K562 (cell line): Measurements from ENCODE around the gene HES5. TPM values are rescaled to one million over a fixed set of nuclear protein-coding genes. Genes with fewer than 3 reads are reported as not detected.
A peak's percentile ranks its signal among the peaks of the same experiment; 100 is the strongest.

Source experiments
- ATAC-seq: fragments of 200-7000 bp; cut with Tn5 transposase; 3 replicates; pipeline ENCODE4 v1.9.1; 2020; ENCODE audit warnings: moderate library complexity
- BruUV-seq: library from RNA; stranded (reverse); fragments of 400-500 nt; replicated peaks from 2 replicates; lab custom pipeline; 2021; lab: Mats Ljungman, UMichigan
- CTCF ChIA-PET: fragments of 300-600 bp; formaldehyde crosslinking; extraction: SDS; loops from one replicate; lab custom pipeline; 2021; ENCODE audit warnings: low intra/inter-chr PET ratio; lab: Yijun Ruan, JAX
- POLR2A ChIA-PET: fragments of 300-600, 350-650 bp; sonication (Branson Sonifier 250); formaldehyde crosslinking; extraction: SDS; loops from one replicate; lab custom pipeline; 2021; ENCODE audit warnings: antibody characterized with exemption, inconsistent platforms; lab: Yijun Ruan, JAX
- DNase-seq, 4 experiments: peaks; one replicate each; pipeline versions ENCODE4 v3.0.0 to v3.0.0-alpha.2; 2011 to 2018; ENCODE audit warnings: low spot score in 3 of 4, mixed read lengths in 3 of 4; ENCODE audit errors: extremely low read depth in 1 of 4
- FAIRE-seq: peaks from 2 replicates; lab custom pipeline; 2011; peaks lifted over from hg19 to GRCh38; lab: Jason Lieb, UNC
- H2AFZ ChIP-seq: 2 replicates; pipeline ENCODE4 v1.6.0; 2011; ENCODE audit warnings: low read depth, low read length, control low read depth, inconsistent platforms
- H3K27ac ChIP-seq: fragments of 200-600 bp; 3 replicates; pipeline ENCODE4 v1.8.0; 2011; ENCODE audit warnings: low read depth, mild to moderate bottlenecking, control low read depth, inconsistent platforms, low read length, moderate library complexity, mixed read lengths; ENCODE audit errors: extremely low read depth
- H3K27me3 ChIP-seq, 2 experiments: fragments of 300-600 bp in 1 of 2; 2 replicates in 1 of 2; 3 replicates in 1 of 2; pipeline versions ENCODE4 v1.6.0 to v1.8.0; 2011; ENCODE audit warnings: inconsistent platforms in 2 of 2, low read length in 2 of 2, mild to moderate bottlenecking in 1 of 2, mixed read lengths in 1 of 2, moderate library complexity in 1 of 2; ENCODE audit not compliant: control insufficient read depth in 2 of 2, insufficient read depth in 2 of 2
- H3K36me3 ChIP-seq: fragments of 300-600 bp; 3 replicates; pipeline ENCODE4 v1.8.0; 2011; ENCODE audit warnings: mild to moderate bottlenecking, low read length, inconsistent platforms; ENCODE audit not compliant: control insufficient read depth, insufficient read depth
- H3K4me1 ChIP-seq, 2 experiments: fragments of 200-600 bp in 1 of 2; replicated peaks in 1 of 2; 2 replicates in 1 of 2; 3 replicates in 1 of 2; pipeline versions ENCODE4 v1.5.1 to v1.8.0; 2011; ENCODE audit warnings: inconsistent platforms in 2 of 2, low read length in 2 of 2, mild to moderate bottlenecking in 1 of 2, mixed read lengths in 1 of 2, moderate library complexity in 1 of 2; ENCODE audit not compliant: control insufficient read depth in 2 of 2, insufficient read depth in 2 of 2
- H3K4me2 ChIP-seq: 2 replicates; pipeline ENCODE4 v1.6.1; 2011; ENCODE audit warnings: low read length, control low read depth, inconsistent platforms, mixed read lengths; ENCODE audit not compliant: insufficient read depth
- H3K4me3 ChIP-seq: fragments of 200-600 bp; sonication (generic), shearing (Covaris generic); 2 replicates; pipeline ENCODE4 v1.5.1; 2016; ENCODE audit warnings: control low read depth, inconsistent platforms
- H3K79me2 ChIP-seq: fragments of 200-600 bp; 3 replicates; pipeline ENCODE4 v1.8.0; 2011; ENCODE audit warnings: low read length, inconsistent platforms; ENCODE audit not compliant: control insufficient read depth, insufficient read depth
- H3K9ac ChIP-seq, 2 experiments: 2 replicates each; pipeline versions ENCODE4 v1.6.0 to v1.6.1; 2011; ENCODE audit warnings: low read depth in 2 of 2, low read length in 2 of 2, control low read depth in 1 of 2, inconsistent platforms in 1 of 2, mild to moderate bottlenecking in 1 of 2, mixed read lengths in 1 of 2; ENCODE audit not compliant: insufficient read depth in 1 of 2
- H3K9me1 ChIP-seq: one replicate; pipeline ENCODE4 v1.6.0; 2011; ENCODE audit warnings: inconsistent platforms, mild to moderate bottlenecking, low read length, moderate library complexity; ENCODE audit not compliant: control insufficient read depth, insufficient read depth
- H3K9me3 ChIP-seq: replicated peaks from 2 replicates; pipeline ENCODE4 v1.5.1; 2011; ENCODE audit warnings: low read depth, low read length, inconsistent platforms; ENCODE audit not compliant: control insufficient read depth, insufficient read depth
- H4K20me1 ChIP-seq: replicated peaks from 2 replicates; pipeline ENCODE4 v1.6.1; 2011; ENCODE audit warnings: low read length, inconsistent platforms, mixed read lengths; ENCODE audit not compliant: control insufficient read depth, insufficient read depth
- BCOR ChIP-seq: fragments of 450-650 bp; IDR thresholded peaks from 2 replicates; pipeline ENCODE4 v1.6.1; 2016
- BRD4 ChIP-seq: fragments of 200-600 bp; sonication (generic); IDR thresholded peaks from 2 replicates; pipeline ENCODE4 v1.6.1; 2017; ENCODE audit warnings: inconsistent platforms
- CUX1 ChIP-seq: fragments of 200-800 bp; sonication (Bioruptor generic); IDR thresholded peaks from 2 replicates; pipeline ENCODE4 v1.6.1; 2016; ENCODE audit warnings: missing genetic modification characterization, missing compliant biosample characterization
- FOXK1 ChIP-seq: sonication (generic); formaldehyde crosslinking; IDR thresholded peaks from 2 replicates; pipeline ENCODE4 v1.8.0; 2022; ENCODE audit warnings: missing genetic modification reagents, mild to moderate bottlenecking, borderline replicate concordance
- MYBL2 ChIP-seq, 2 experiments: fragments of 450-650 bp in 1 of 2; sonication (generic) in 1 of 2; formaldehyde crosslinking in 1 of 2; IDR thresholded peaks; 2 replicates each; pipeline versions ENCODE4 v1.6.1 to v1.8.1; 2017 to 2022; ENCODE audit warnings: borderline replicate concordance in 1 of 2, inconsistent platforms in 1 of 2, low read depth in 1 of 2, mild to moderate bottlenecking in 1 of 2, missing genetic modification reagents in 1 of 2, moderate library complexity in 1 of 2
- NCOA1 ChIP-seq: fragments of 450-650 bp; IDR thresholded peaks from 2 replicates; pipeline ENCODE4 v1.6.1; 2016; ENCODE audit warnings: low read depth
- SOX6 ChIP-seq: fragments of 450-650 bp; IDR thresholded peaks from 2 replicates; pipeline ENCODE4 v1.6.1; 2014; ENCODE audit warnings: mild to moderate bottlenecking
- TRIM24 ChIP-seq, 2 experiments: fragments of 450-650 bp; IDR thresholded peaks; 2 replicates each; pipeline ENCODE4 v1.6.1; 2016
- UBTF ChIP-seq, 2 experiments: IDR thresholded peaks; 2 replicates each; pipeline ENCODE4 v1.6.1; 2012; ENCODE audit warnings: improper control_type of control experiment in 2 of 2, low read depth in 2 of 2, low read length in 2 of 2, borderline replicate concordance in 1 of 2
- ZFX ChIP-seq: sonication (generic); formaldehyde crosslinking; IDR thresholded peaks from 2 replicates; pipeline ENCODE4 v1.8.0; 2022; ENCODE audit warnings: mild to moderate bottlenecking, missing genetic modification reagents, moderate library complexity
- ZNF507 ChIP-seq: conservative IDR thresholded peaks from 2 replicates; pipeline ENCODE4 v1.6.1; 2017; ENCODE audit warnings: missing genetic modification characterization, missing compliant biosample characterization
- ZNF511 ChIP-seq: sonication (generic); formaldehyde crosslinking; IDR thresholded peaks from 2 replicates; pipeline ENCODE4 v1.8.0; 2022; ENCODE audit warnings: mild to moderate bottlenecking, missing genetic modification reagents
- ZNF76 ChIP-seq: fragments of 250-450 bp; sonication (Bioruptor Pico); IDR thresholded peaks from 2 replicates; pipeline ENCODE4 v1.4.0; 2020; ENCODE audit warnings: mild to moderate bottlenecking, moderate library complexity, borderline replicate concordance
- ZSCAN32 ChIP-seq: fragments of 450-650 bp; formaldehyde crosslinking; IDR thresholded peaks from 2 replicates; pipeline ENCODE4 v1.4.0; 2020; ENCODE audit warnings: mild to moderate bottlenecking, moderate library complexity
- WGBS: fragments of 100-300 bp; shearing (Covaris generic); methylation state at CpG from one replicate; pipeline ENCODE4 v1.1.6; 2016; ENCODE audit warnings: low coverage, mixed read lengths; ENCODE audit not compliant: insufficient coverage; ENCODE audit errors: missing lambda C conversion rate; 5-methylcytosine and 5-hydroxymethylcytosine counted together
- in situ Hi-C: fragments of 300-500 bp; cut with MboI; formaldehyde crosslinking; loops from 4 replicates; pipeline ENCODE4 v1.15.0; 2018; ENCODE audit warnings: inconsistent platforms, mixed read lengths
- intact Hi-C: fragments of 100-400 bp; cut with micrococcal nuclease; formaldehyde crosslinking; loops from 2 replicates; pipeline ENCODE4 v1.14.2; 2022
- polyA plus RNA-seq, 8 experiments: library from polyadenylated mRNA; depleted of rRNA in 4 of 8; stranded (reverse) in 5 of 8; unstranded in 3 of 8; fragments of >200 nt; fragmentation: Nextera tagmentation in 2 of 8; fragmentation: Illumina TruSeq in 1 of 8; extraction: Ambion mirVana in 2 of 8; extraction: Trizol in 1 of 8; gene quantifications; 2 replicates each; pipeline versions ENCODE4 v1.2.1 to v1.2.3, GENCODE V29; 2011 to 2014; ENCODE audit warnings: inconsistent platforms in 1 of 8, missing spikeins in 1 of 8
- total RNA-seq, 7 experiments: library from RNA; depleted of rRNA in 6 of 7; stranded (reverse); fragments of >200 nt in 6 of 7; fragmentation: Illumina TruSeq in 2 of 7; extraction: Trizol in 2 of 7; gene quantifications; 2 replicates each; pipeline versions ENCODE4 v1.2.1 to v1.2.3, GENCODE V29; 2011 to 2021; ENCODE audit warnings: low replicate concordance in 1 of 7

Gene HES5
- total and polyA plus RNA-seq, 9 of the 15 experiments (the other 6 are each of a cell fraction or from before 2014, with no cell fraction given) = not detected

DNA sequence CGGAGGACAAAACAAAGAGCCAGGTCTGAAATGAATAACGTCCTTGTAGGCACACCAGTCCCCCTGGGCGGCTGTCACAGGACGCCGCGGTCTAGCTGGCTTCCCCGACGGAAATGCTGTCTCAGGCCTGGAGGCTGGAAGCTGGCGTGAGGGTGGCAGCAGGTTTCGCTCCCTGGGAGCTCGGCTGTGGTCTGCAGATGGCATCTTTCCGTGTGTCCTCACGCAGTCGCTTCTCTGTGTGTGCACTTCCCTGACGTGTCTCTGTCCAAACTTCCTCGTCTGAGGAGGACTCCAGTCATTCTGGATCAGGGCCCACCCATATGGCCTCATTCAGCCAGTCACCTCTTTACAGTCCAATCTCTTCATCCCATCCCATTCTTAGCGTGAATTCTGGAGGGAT, 40.3 kb upstream of the HES5 start:
- TF ChIP-seq ZNF76 (CRISPR knock-in tag) = no peak
- TF ChIP-seq CUX1 (CRISPR knock-in tag) = no peak
- TF ChIP-seq ZNF511 (CRISPR knock-in tag) = no peak
- TF ChIP-seq NCOA1 = no peak
- no peak for TF ChIP-seq FOXK1
- TF ChIP-seq SOX6 = no peak
- TF ChIP-seq ZFX (CRISPR knock-in tag) = no peak
- TF ChIP-seq UBTF (IDR thresholded peaks at IDR 0.05; ENCODE audit: borderline replicate concordance in 1 of 2, low read depth in 2 of 2, low read length in 2 of 2) = no peak
- TF ChIP-seq BCOR = no peak
- TF ChIP-seq ZNF507 (tag) = no peak
- TF ChIP-seq MYBL2 (IDR thresholded peaks at IDR 0.05; ENCODE audit: low read depth) = no peak
- no peak for TF ChIP-seq MYBL2 (CRISPR knock-in tag; IDR thresholded peaks at IDR 0.05; ENCODE audit: borderline replicate concordance)
- TF ChIP-seq BRD4 = no peak
- TF ChIP-seq ZSCAN32 = no peak
- TF ChIP-seq TRIM24 (IDR thresholded peaks at IDR 0.05) = no peak
- TF ChIP-seq, all 486 proteins: peak for 0
- Histone ChIP-seq H3K9me1 (no peaks in the 10 kb centered on the region), H3K36me3 (no peaks in the 10 kb centered on the region), H4K20me1 (no peaks in the 10 kb centered on the region), H3K27me3 (peaks cover 46 to 62% of the 10 kb centered on the region in 2 experiments), H3K4me2 (no peak overlapping the region), H3K9ac (0 out of 4 replicates have a peak overlapping the region, but pooled peaks of 1 of the 2 experiments have one; percentile 19), H3K9me3 (peaks cover 10% of the 10 kb centered on the region), H3K79me2 (no peaks in the 10 kb centered on the region), H2AFZ (no peak overlapping the region), H3K4me3 (no peak overlapping the region), H3K4me1 (peaks cover 0 to 15% of the 10 kb centered on the region in 2 experiments; a peak in 2 of 5 replicates), H3K27ac (no peak overlapping the region)
- FAIRE-seq = no peak
- BruUV-seq = no TSS peak
- no peak for DNase-seq
- 19% methylated on average over 15 of the region's 17 CpGs for WGBS
- ATAC-seq = no peak
- intact Hi-C loops (no loop called here), in situ Hi-C loops (no loop called here)
- POLR2A ChIA-PET = interaction anchor here (1.4 kb wide), 1 partner anchor 9 kb away, joined by 4 read pairs; no protein-coding TSS in a partner anchor
- CTCF ChIA-PET = no interaction called here
